Ishikawa (cell line): ENCODE data around the gene RPS15.

Experiments
- MAX ChIP-seq: IDR thresholded peaks from 2 replicates; pipeline ENCODE4 v1.6.1; 2012
- NFIC ChIP-seq: IDR thresholded peaks from 2 replicates; pipeline ENCODE4 v1.6.1; 2012
- REST ChIP-seq: IDR thresholded peaks from 2 replicates; pipeline ENCODE4 v1.6.1; 2012; ENCODE audit warnings: low read depth, mild to moderate bottlenecking

GRCh38 chr19:1440418-1440801 is 2.2 kb downstream of the RPS15 start:
- TF ChIP-seq NFIC (no peak), REST (no peak), MAX (no peak)
